GM21390 (cell line): Measurements from ENCODE around the gene APAF1.
A peak's percentile ranks its signal among the peaks of the same experiment; 100 is the strongest.

Experiments
- ATAC-seq: cut with Tn5 transposase; IDR thresholded peaks from one replicate; pipeline ENCODE4 v1.9.1; 2021; ENCODE audit not compliant: unreplicated experiment

APAF1 gene

GRCh38 chr12:98725476-98726247, 80.6 kb downstream of the APAF1 start:
- peak; percentile 65 for ATAC-seq

- no peak for ATAC-seq
Observed at GRCh38 chr12:98727196-98727595, 82.1 kb downstream of the APAF1 start.

GRCh38 chr12:98730412-98730811, 85.3 kb downstream of the APAF1 start:
- ATAC-seq = no peak

GRCh38 chr12:98733667-98734350, 88.7 kb downstream of the APAF1 start:
- no peak for ATAC-seq

GRCh38 chr12:98735821-98736220, 90.7 kb downstream of the APAF1 start:
- no peak for ATAC-seq

GRCh38 chr12:98736352-98737321, 91.5 kb downstream of the APAF1 start:
- ATAC-seq = no peak

- no peak for ATAC-seq
Observed at GRCh38 chr12:98737322-98737712, 92.2 kb downstream of the APAF1 start.

GRCh38 chr12:98738002-98738401, 92.9 kb downstream of the APAF1 start:
- no peak for ATAC-seq

GRCh38 chr12:98738539-98738938, 93.4 kb downstream of the APAF1 start:
- ATAC-seq = no peak

GRCh38 chr12:98740751-98741150, 95.7 kb downstream of the APAF1 start:
- ATAC-seq = no peak

GRCh38 chr12:98741196-98741555, 96.1 kb downstream of the APAF1 start:
- no peak for ATAC-seq

GRCh38 chr12:98741556-98742265, 96.6 kb downstream of the APAF1 start:
- ATAC-seq = no peak

GRCh38 chr12:98743362-98743953, 98.4 kb downstream of the APAF1 start:
- ATAC-seq = no peak

GRCh38 chr12:98744680-98745079, 99.6 kb downstream of the APAF1 start:
- ATAC-seq = no peak

GRCh38 chr12:98745578-98746391, 100.7 kb downstream of the APAF1 start:
- peak; percentile 47 for ATAC-seq

- no peak for ATAC-seq
Observed at GRCh38 chr12:98748463-98748862, 103.4 kb downstream of the APAF1 start.

GRCh38 chr12:98750511-98750910, 105.4 kb downstream of the APAF1 start:
- ATAC-seq = no peak

GRCh38 chr12:98751580-98752115, 106.6 kb downstream of the APAF1 start:
- ATAC-seq = no peak

GRCh38 chr12:98752726-98753125, 107.6 kb downstream of the APAF1 start:
- no peak for ATAC-seq
